ENCODE measurements around the gene SLC13A4.
"Not testable (repeated sequence)": the region's sequence is repeated elsewhere in the genome, so short reads cannot be mapped to it uniquely, and the experiment has no call there.

Gene SLC13A4

GRCh38 chr7:135669774-135670173 lies 58.2 kb downstream of the SLC13A4 start:
- Mint-ChIP-seq H3K4me3 (no peak overlapping the region), H3K27ac (no peak overlapping the region), H3K9me3 (no peaks in the 10 kb centered on the region), H3K27me3 (no peaks in the 10 kb centered on the region), H3K36me3 (peaks cover 18% of the 10 kb centered on the region), H3K4me1 (peaks cover 60% of the 10 kb centered on the region)

DNA sequence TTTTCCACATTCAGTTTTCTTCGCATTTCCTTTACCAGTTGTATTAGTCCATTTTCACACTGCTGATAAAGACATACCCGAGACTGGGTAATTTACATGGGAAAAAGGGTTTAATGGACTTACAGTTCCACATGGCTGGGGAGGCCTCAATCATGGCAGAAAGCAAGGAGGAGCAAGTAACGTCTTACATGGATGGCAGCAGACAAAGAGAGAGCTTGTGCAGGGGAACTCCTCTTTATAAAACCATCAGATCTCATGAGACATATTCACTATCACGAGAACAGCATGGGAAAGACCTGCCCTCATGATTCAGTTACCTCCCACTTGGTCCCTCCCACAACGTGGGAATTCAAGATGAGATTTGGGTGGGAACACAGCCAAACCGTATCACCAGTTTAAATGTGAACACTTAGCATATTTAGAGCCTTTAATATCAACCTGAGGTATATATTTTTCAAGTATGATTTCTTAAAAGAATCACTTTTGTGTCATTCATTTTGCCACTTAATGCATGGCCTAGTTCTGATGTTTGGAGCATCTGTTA lies 59.1 kb downstream of the SLC13A4 start:
- peaks cover 16% of the 10 kb centered on the region for H3K36me3 Mint-ChIP-seq
- H3K9me3 Mint-ChIP-seq, H3K27me3 Mint-ChIP-seq, H3K27ac Mint-ChIP-seq, H3K4me3 Mint-ChIP-seq: not testable (repeated sequence)
- peaks cover 68% of the 10 kb centered on the region for H3K4me1 Mint-ChIP-seq

DNA sequence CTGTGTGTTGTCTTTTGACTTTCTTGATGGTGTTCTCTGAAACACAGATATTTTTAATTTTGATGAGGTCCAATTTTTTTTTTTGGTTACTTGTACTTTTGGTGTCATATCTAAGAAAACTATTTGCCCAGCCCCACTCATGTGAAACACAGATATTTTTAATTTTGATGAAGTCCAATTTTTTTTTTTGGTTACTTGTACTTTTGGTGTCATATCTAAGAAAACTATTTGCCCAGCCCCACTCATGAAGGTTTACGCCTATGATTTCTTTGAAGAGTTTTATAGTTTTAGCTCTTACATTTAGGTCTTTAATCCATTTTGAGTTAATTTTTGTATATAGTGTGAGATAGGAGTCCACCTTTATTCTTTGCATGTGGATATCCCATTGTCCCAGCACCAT lies 60.4 kb downstream of the SLC13A4 start:
- H3K4me3 Mint-ChIP-seq, H3K27ac Mint-ChIP-seq, H3K27me3 Mint-ChIP-seq, H3K9me3 Mint-ChIP-seq: not testable (repeated sequence)
- peaks cover 18% of the 10 kb centered on the region for H3K36me3 Mint-ChIP-seq
- H3K4me1 Mint-ChIP-seq = peaks cover 66% of the 10 kb centered on the region

GRCh38 chr7:135666846-135667245 lies 61.1 kb downstream of the SLC13A4 start:
- Mint-ChIP-seq H3K9me3 (no peaks in the 10 kb centered on the region), H3K36me3 (peaks cover 19% of the 10 kb centered on the region), H3K4me1 (peaks cover 66% of the 10 kb centered on the region), H3K27me3 (no peaks in the 10 kb centered on the region), H3K4me3 (no peak overlapping the region), H3K27ac (no peak overlapping the region)

GRCh38 chr7:135666156-135666555 lies 61.8 kb downstream of the SLC13A4 start:
- Mint-ChIP-seq H3K27me3 (no peaks in the 10 kb centered on the region), H3K36me3 (peaks cover 19% of the 10 kb centered on the region), H3K4me1 (peaks cover 71% of the 10 kb centered on the region), H3K4me3 (no peak overlapping the region), H3K9me3 (no peaks in the 10 kb centered on the region), H3K27ac (no peak overlapping the region)

DNA sequence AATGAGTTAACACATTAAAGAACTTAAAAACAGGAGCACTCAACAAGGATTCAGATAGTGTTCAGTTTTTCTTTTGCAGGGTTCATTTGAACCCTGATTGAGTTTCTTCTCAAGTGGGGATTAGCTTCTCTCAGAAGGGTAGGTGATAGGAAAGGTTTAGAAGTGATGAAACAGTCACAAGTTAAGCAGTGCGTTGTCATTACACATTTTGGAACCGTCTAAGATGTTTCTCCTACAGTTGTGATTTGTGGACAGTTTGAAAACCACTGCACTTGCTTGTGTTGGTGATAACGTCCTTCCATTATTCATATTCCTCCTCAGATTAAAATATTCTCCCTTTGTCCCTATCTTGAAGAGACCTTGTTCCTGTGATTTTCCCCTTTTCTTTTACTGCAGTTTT lies 62.9 kb downstream of the SLC13A4 start:
- Mint-ChIP-seq H3K9me3 (no peaks in the 10 kb centered on the region), H3K4me1 (peaks cover 66% of the 10 kb centered on the region), H3K36me3 (peaks cover 19% of the 10 kb centered on the region), H3K27ac (peak overlapping the region; percentile 12), H3K27me3 (no peaks in the 10 kb centered on the region), H3K4me3 (peak overlapping the region; percentile 99)

DNA sequence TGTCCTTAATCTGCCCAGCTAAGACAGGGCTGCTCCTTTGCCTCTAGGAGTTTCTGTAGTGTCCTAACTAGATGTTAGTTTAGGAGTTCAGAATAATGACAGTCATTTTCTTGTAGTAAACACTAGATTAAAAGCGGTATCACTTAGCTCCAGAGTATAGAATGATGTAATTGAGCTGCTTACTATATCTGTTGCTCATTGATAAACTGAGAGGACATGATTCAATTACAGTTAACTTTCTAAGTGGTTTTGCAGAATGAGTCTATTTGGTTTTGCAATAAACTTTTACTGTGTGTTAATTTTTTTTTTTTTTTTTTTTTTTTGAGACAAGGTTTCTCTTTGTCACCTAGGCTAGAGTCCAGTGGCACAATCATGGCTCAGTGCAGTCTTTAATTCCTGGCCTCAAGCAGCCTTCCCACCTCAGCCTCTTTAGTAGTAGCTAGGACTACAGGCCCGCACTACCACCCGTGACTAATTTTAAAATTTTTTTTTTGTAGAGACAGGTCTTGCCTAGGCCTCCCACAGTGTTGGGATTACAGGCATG lies 63.9 kb downstream of the SLC13A4 start:
- Mint-ChIP-seq H3K4me1 (peaks cover 57% of the 10 kb centered on the region), H3K27ac (peak overlapping the region; percentile 88), H3K4me3 (peak overlapping the region; percentile 99), H3K36me3 (peaks cover 17% of the 10 kb centered on the region), H3K9me3 (no peaks in the 10 kb centered on the region), H3K27me3 (no peaks in the 10 kb centered on the region)

GRCh38 chr7:135662373-135663114 lies 65.4 kb downstream of the SLC13A4 start, which contains the start of gene STMP1:
STMP1 (plus strand) TSS chr7:135662514.
- no peaks in the 10 kb centered on the region for H3K9me3 Mint-ChIP-seq
- no peaks in the 10 kb centered on the region for H3K27me3 Mint-ChIP-seq
- H3K27ac Mint-ChIP-seq = peak within 1 kb of the TSS; percentile 100
- peaks cover 41% of the 10 kb centered on the region for H3K4me1 Mint-ChIP-seq
- peak within 1 kb of the TSS; percentile 99 for H3K4me3 Mint-ChIP-seq
- peaks cover 8% of the 10 kb centered on the region for H3K36me3 Mint-ChIP-seq

DNA sequence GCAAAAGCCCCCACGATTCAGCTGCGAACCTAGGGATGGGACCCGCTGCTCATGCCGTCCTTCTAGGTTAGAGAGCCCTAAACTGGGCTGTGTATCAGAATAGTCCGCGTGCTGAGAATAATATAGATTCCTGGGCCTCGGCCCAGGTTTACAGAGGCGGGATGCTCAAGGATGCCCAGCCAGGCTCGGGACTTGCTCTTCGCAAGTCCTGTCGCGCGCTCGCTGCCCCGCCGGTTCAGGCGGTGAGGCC lies 65.9 kb downstream of the SLC13A4 start:
- H3K4me1 Mint-ChIP-seq = peaks cover 40% of the 10 kb centered on the region
- H3K36me3 Mint-ChIP-seq = peaks cover 8% of the 10 kb centered on the region
- H3K27ac Mint-ChIP-seq = peak overlapping the region; percentile 92
- peak overlapping the region; percentile 99 for H3K4me3 Mint-ChIP-seq
- no peaks in the 10 kb centered on the region for H3K27me3 Mint-ChIP-seq
- H3K9me3 Mint-ChIP-seq = no peaks in the 10 kb centered on the region

DNA sequence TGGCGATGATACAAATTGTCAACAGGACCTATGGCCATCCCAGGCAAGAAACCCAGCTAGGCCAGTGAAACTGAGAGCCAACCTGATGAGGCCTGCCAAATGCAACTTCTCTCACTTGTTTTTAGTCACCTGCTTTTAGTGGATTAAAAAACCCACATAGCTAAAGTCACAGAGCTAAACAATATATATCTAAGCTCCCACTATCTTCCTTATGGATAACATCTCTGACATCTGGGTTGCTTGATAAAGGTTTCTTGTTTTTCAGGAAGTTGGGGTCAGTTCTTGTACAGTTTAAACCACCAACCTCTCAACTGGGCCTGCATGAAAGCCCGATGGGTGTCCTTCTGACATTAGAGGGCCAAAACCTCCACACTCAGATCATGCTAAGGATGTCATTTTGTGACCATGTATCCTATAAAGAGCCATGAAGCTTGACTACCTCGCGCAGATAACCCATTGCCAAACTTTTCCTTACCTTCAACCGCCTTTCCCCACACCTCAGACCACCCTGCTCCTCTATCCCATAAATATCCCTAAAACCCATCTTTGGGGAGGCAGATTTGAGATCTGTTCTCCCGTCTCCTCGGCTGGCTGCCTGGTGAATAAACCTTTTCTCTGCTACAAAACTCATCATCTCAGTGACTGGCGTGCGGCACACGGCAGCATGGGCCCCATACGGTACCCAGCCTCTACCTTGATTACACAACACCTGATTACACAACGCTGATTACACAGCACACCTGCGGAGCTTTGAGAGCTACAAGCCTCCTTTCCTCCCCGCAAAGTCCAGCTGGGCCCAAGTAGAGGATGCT lies 66.5 kb downstream of the SLC13A4 start:
- Mint-ChIP-seq H3K36me3 (peaks cover 3% of the 10 kb centered on the region), H3K27ac (peak overlapping the region; percentile 92), H3K4me3 (peak overlapping the region; percentile 99), H3K27me3 (no peaks in the 10 kb centered on the region), H3K4me1 (peaks cover 35% of the 10 kb centered on the region), H3K9me3 (no peaks in the 10 kb centered on the region)

- Mint-ChIP-seq H3K9me3 (no peaks in the 10 kb centered on the region), H3K27ac (no peak overlapping the region), H3K4me1 (peaks cover 16% of the 10 kb centered on the region), H3K4me3 (no peak overlapping the region), H3K27me3 (no peaks in the 10 kb centered on the region), H3K36me3 (peaks cover 3% of the 10 kb centered on the region)
These were observed 68.7 kb downstream of the SLC13A4 start for GRCh38 chr7:135659159-135659846.

- no peaks in the 10 kb centered on the region for H3K27me3 Mint-ChIP-seq
- H3K27ac Mint-ChIP-seq = no peak overlapping the region
- no peak overlapping the region for H3K4me3 Mint-ChIP-seq
- H3K9me3 Mint-ChIP-seq = no peaks in the 10 kb centered on the region
- H3K36me3 Mint-ChIP-seq = peaks cover 1% of the 10 kb centered on the region
- H3K4me1 Mint-ChIP-seq = peaks cover 9% of the 10 kb centered on the region
These were observed 69.4 kb downstream of the SLC13A4 start for GRCh38 chr7:135658564-135658963.

DNA sequence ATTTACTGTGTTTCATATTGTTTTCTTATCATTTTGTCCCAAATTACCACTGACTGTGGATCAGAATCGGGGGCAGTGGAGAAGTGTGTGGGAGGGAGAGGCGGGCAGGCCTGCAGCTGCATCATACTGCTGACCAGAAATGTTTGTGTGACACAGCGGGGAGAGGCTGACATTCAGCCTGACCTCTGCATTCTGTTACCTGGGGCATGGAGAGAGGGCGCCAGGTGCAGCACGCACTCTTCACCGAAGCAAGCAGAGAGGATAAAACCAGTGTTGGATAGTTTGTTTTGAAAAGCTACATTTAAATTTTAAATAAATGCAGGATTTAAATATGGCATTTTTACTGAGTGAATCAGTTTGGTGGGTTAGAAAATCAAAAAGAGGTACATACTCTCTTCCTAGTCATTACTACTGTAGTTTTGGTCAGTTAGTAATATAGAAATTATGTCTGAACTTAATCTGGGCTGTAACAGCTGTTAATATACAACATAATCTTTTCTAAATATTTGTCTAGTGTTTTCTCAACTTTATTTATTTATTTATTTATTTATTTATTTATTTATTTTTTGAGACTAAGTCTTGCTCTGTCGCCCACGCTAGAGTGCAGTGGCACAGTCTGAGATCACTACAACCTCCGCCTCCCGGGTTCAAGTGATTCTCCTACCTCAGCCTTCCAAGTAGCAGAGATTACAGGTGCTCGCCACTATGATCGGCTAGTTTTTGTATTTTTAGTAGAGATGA lies 74.5 kb downstream of the SLC13A4 start:
- Mint-ChIP-seq H3K4me1 (no peaks in the 10 kb centered on the region), H3K36me3 (peaks cover 4% of the 10 kb centered on the region), H3K4me3 (no peak overlapping the region), H3K27ac (no peak overlapping the region), H3K27me3 (no peaks in the 10 kb centered on the region), H3K9me3 (no peaks in the 10 kb centered on the region)

DNA sequence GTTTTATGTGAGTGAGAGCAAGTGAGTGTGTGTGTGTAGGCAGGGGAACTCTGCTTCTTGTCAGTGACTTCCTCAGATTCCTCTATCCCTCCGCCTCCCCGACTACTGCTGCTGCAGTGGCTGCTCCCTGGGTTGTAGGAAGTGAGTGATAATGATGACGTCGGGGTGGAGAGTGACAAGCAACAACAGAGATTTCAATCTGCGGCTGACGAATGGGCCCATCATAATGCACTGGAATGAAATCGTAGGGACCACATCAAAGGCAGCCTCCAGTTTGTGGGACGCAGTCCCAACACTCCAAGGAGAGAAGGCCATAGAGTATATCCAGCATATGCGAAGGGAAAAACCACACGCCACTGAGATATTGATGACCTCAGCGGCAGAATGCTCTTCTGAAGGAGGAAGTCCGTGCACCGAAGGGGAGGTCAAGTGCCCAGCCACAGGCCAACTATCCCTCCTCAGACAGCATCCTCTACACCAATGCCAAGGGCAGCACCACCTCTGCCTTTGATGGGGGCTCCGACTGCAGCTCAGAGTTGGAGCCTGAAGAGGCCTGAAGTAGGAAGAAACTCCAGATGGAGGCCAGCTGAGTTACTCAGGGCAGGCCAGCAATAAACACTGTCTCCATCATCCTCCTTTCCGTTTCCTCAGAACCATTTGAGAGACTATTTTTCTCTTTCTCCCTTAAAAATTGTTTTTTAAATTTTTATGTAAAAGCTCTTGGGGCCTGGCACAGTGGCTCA lies 77.0 kb downstream of the SLC13A4 start:
- H3K4me1 Mint-ChIP-seq = no peaks in the 10 kb centered on the region
- H3K27me3 Mint-ChIP-seq = no peaks in the 10 kb centered on the region
- peaks cover 4% of the 10 kb centered on the region for H3K36me3 Mint-ChIP-seq
- no peak overlapping the region for H3K27ac Mint-ChIP-seq
- H3K9me3 Mint-ChIP-seq = no peaks in the 10 kb centered on the region
- H3K4me3 Mint-ChIP-seq = no peak overlapping the region
